ENCODE results near the gene TBC1D1.

- TF ChIP-seq CTCF (IDR thresholded peaks at IDR 0.05) (no peak), POLR2A (IDR thresholded peaks at IDR 0.05) (no peak), POLR2AphosphoS5 (IDR thresholded peaks at IDR 0.05; ENCODE audit: insufficient read depth in 1 of 2, low read depth in 1 of 2) (no peak)
These were observed 237.9 kb downstream of the TBC1D1 start for GRCh38 chr4:38128478-38129459.

All from vagina (tissue), 2 donors.